Psoas muscle (tissue), 8 donors: ENCODE measurements around the gene LRFN3. TPM values are rescaled to one million over a fixed set of nuclear protein-coding genes. Genes with fewer than 3 reads are reported as not detected.

Experiments
- ATAC-seq, 4 donors: fragments of 200-7000 bp; cut with Tn5 transposase; one replicate each; pipeline ENCODE4 v1.9.1; 2020; ENCODE audit warnings: moderate library complexity in 3 of 4, mild to moderate bottlenecking in 2 of 4
- DNase-seq, 2 donors: peaks; one replicate each; pipeline ENCODE4 v3.0.0-alpha.2; 2020
- H3K27ac ChIP-seq: fragments of 200-600 bp; one replicate; pipeline ENCODE4 v1.8.0; 2022
- H3K27me3 ChIP-seq, 3 donors: fragments of 200-600 bp in 1 of 3; one replicate each; pipeline versions ENCODE4 v1.6.1 to v1.8.0; 2013 to 2022; ENCODE audit warnings: low read length in 2 of 3, mild to moderate bottlenecking in 2 of 3, moderate library complexity in 1 of 3; ENCODE audit not compliant: insufficient read depth in 3 of 3
- H3K36me3 ChIP-seq, 2 donors: fragments of 200-600 bp in 1 of 2; one replicate each; pipeline versions ENCODE4 v1.6.1 to v1.8.0; 2013 to 2022; ENCODE audit warnings: low read depth in 1 of 2, mild to moderate bottlenecking in 1 of 2, moderate library complexity in 1 of 2; ENCODE audit not compliant: insufficient read depth in 1 of 2
- H3K4me1 ChIP-seq: fragments of 200-600 bp; one replicate; pipeline ENCODE4 v1.8.0; 2022
- H3K4me3 ChIP-seq: fragments of 200-600 bp; one replicate; pipeline ENCODE4 v1.8.0; 2022; ENCODE audit warnings: mild to moderate bottlenecking
- H3K9me3 ChIP-seq: fragments of 200-600 bp; one replicate; pipeline ENCODE4 v1.8.0; 2022
- WGBS, 3 donors: extraction: QIAGEN DNeasy Blood & Tissue Kit; methylation state at CpG; one replicate each; pipeline versions ENCODE4 v1.1.6 to v1.1.7; 2013; 5-methylcytosine and 5-hydroxymethylcytosine counted together
- intact Hi-C, 2 donors: fragments of 100-400 bp; cut with DNase I; formaldehyde crosslinking; loops; one replicate each; pipeline versions ENCODE4 v1.11.0 to v1.14.2; 2022
- polyA plus RNA-seq, 3 donors: library from polyadenylated mRNA; stranded (reverse); fragments of 200-250 nt; gene quantifications; one replicate each; pipeline ENCODE4 v1.2.3, GENCODE V29; 2013
- total RNA-seq, 4 donors: library from RNA; stranded (reverse); fragmentation: NEBNext Ultra II Directional in 2 of 4; extraction: Animal tissue kit (Norgen Biotek cat#: 25700) in 2 of 4; gene quantifications; one replicate each; pipeline versions ENCODE4 v1.2.1 to v1.2.4, GENCODE V29; 2021 to 2023
- TF ChIP-seq, protein P1 (sequence below): fragments of 200-600 bp; IDR thresholded peaks from one replicate; pipeline ENCODE4 v1.8.0; 2022; ENCODE audit warnings: antibody characterized with exemption
- donor health status: healthy with polysubstance abuse.
- donor health status: DM: no; HTN: no; CAD: no; lungs with moderate emphysema.
- donor health status: Bipolar disorder and iron deficiency.
- donor health status: healthy.
- donor health status: DM: yes; HTN: yes; CAD: no.
- donor health status: DM: no; HTN: no; CAD: no.
- donor health status: DM: no; HTN: no; CAD: no.
- donor health status: DM: yes; HTN: yes; CAD: no.

LRFN3 gene
- total and polyA plus RNA-seq, 7 donors: 7.2 to 25.6 (median 10.7) TPM

DNA sequence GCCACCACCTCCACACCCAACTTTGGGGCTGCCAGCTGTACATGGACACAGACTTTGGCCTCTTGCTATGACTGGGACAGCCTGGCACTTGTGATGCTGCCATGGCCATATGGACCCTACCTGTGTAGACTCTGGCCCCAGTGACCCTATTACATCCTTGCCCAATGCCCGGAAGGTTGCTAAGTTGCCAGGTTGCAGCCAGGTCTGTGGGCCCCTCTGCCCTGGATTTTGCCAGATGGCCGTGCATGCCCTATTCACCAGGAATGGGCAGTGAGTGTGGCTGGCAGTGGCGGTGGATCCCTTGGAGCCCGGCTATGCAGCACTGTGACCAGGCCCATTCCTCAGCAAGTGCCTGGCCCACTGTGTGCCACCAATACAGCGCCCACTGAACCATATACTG is 49.9 kb downstream of the LRFN3 start:
- no peaks in the 10 kb centered on the region for H3K36me3 ChIP-seq
- TF ChIP-seq, protein P1, sequence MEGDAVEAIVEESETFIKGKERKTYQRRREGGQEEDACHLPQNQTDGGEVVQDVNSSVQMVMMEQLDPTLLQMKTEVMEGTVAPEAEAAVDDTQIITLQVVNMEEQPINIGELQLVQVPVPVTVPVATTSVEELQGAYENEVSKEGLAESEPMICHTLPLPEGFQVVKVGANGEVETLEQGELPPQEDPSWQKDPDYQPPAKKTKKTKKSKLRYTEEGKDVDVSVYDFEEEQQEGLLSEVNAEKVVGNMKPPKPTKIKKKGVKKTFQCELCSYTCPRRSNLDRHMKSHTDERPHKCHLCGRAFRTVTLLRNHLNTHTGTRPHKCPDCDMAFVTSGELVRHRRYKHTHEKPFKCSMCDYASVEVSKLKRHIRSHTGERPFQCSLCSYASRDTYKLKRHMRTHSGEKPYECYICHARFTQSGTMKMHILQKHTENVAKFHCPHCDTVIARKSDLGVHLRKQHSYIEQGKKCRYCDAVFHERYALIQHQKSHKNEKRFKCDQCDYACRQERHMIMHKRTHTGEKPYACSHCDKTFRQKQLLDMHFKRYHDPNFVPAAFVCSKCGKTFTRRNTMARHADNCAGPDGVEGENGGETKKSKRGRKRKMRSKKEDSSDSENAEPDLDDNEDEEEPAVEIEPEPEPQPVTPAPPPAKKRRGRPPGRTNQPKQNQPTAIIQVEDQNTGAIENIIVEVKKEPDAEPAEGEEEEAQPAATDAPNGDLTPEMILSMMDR: no peak
- intact Hi-C loops: no loop called here
- peaks cover 0 to 26% (median 12%) of the 10 kb centered on the region in 3 donors for H3K27me3 ChIP-seq
- no peaks in the 10 kb centered on the region for H3K4me1 ChIP-seq
- DNase-seq: no peak
- peaks cover 2% of the 10 kb centered on the region for H3K9me3 ChIP-seq
- no peak overlapping the region for H3K27ac ChIP-seq
- WGBS, 3 donors: 81 to 92% (median 87%) methylated on average over 5 of the region's 5 CpGs
- ATAC-seq: no peak
- no peak overlapping the region for H3K4me3 ChIP-seq

DNA sequence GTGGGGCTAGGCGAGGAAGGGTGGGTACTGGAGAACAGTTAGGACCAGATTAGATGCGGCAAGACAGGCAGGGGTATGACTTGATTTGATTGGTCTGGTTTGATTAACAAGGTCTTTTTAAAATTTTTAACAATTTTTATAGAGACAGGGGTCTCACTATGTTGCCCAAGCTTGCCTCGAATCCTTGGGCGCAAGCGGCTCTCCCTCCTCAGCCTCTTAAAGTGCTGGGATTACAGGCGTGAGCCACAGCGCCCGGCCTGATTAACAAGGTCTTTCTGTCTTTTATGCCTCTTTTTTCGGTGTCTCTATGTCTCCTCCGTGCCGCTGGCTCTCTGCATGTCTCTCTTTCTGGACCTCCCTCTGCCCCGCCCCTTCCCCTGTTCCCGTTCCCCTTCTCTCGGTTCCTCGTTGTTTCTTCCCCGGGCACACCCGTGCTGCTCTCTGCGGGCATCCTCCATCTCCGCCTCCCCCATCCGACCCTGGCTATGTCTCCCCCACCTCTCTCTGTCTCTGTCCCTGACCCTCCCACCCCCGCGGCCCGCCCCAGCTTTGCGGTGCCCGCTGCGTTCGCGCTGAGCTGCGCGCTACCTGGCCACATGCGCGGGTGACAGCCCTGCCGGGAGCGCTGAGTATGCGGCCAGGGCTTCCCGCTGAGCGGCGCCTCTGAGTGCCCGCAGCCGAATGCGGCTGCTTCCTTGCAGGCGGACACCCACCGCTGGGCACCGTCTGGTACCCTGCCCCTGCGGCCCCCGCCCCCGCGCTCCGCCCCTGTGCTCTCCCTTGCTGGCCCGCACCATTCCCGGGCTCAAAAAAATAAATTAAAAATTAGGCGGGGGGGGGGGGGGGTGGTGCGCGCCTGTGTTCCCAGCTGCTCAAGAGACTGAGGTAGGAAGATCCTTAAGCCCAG is 50.7 kb downstream of the LRFN3 start:
- no peaks in the 10 kb centered on the region for H3K36me3 ChIP-seq
- peak; percentile 48 to 62 for DNase-seq
- 7 to 9% (median 8%) methylated on average over 51 to 54 of the region's 54 CpGs for WGBS, 3 donors
- H3K4me1 ChIP-seq: no peaks in the 10 kb centered on the region
- ATAC-seq: no peak
- peaks cover 0 to 26% (median 12%) of the 10 kb centered on the region in 3 donors for H3K27me3 ChIP-seq
- peak overlapping the region; percentile 38 for H3K4me3 ChIP-seq
- TF ChIP-seq, protein P1: no peak
- no peak overlapping the region for H3K27ac ChIP-seq
- intact Hi-C loops: no loop called here
- H3K9me3 ChIP-seq: peaks cover 2% of the 10 kb centered on the region

DNA sequence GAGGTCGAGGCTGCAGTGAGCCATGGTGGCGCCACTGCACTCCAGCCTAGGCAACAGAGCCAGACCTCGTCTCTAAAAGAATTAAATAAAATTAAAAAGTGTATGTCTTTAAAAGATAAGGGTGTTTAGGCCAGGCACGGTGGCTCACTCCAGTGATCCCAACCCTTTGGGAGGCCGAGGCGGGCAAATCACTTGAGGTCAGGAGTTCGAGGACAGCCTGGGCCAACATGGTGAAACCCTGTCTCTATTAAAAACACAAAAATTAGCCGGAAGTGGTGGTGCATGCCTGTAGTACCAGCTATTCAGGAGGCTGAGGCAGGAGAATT is 51.4 kb downstream of the LRFN3 start:
- DNase-seq (no peak), ATAC-seq (no peak)
- TF ChIP-seq, protein P1: no peak
- Histone ChIP-seq H3K27ac (no peak overlapping the region), H3K9me3 (peaks cover 2% of the 10 kb centered on the region), H3K4me3 (peak overlapping the region; percentile 38), H3K27me3 (peaks cover 0 to 26% (median 12%) of the 10 kb centered on the region in 3 donors), H3K36me3 (no peaks in the 10 kb centered on the region), H3K4me1 (no peaks in the 10 kb centered on the region)
- intact Hi-C loops: no loop called here
- 30 to 35% (median 32%) methylated on average over 8 of the region's 8 CpGs for WGBS, 3 donors

DNA sequence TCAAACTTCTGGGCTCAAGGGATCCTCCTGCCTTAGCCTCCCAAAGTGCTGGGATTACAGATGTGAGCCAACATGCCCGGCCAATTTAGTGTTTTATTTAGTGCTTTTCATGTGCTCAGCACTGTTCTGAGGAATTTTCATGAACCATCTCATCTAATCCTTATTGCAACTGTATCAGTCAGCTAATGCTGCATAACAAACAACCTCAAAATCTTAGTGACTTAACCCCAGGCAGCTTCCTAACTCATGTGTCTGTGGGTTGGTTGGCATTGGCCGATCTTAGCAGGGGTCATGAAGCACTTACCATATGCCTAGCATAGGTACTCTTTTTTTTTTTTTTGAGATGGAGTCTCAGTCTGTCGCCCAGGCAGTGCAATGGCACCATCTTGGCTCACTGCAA is 52.6 kb downstream of the LRFN3 start:
- WGBS, 3 donors: 84 to 86% (median 85%) methylated on average over 3 of the region's 3 CpGs
- H3K4me1 ChIP-seq: no peaks in the 10 kb centered on the region
- no peak overlapping the region for H3K4me3 ChIP-seq
- no peaks in the 10 kb centered on the region for H3K36me3 ChIP-seq
- TF ChIP-seq, protein P1: no peak
- H3K9me3 ChIP-seq: peaks cover 2% of the 10 kb centered on the region
- H3K27ac ChIP-seq: no peak overlapping the region
- intact Hi-C loops: no loop called here
- ATAC-seq (no peak), DNase-seq (no peak)
- peaks cover 0 to 26% (median 12%) of the 10 kb centered on the region in 3 donors for H3K27me3 ChIP-seq
